ENCODE results near the gene TALDO1. TPM values are rescaled to one million over a fixed set of nuclear protein-coding genes. Genes with fewer than 3 reads are reported as not detected.

The TALDO1 gene
- total RNA-seq, 6 experiments from 2014 or later, result 102 to 184 (median 150) TPM

- peak in 2 of 3 donors; percentile 90 to 91 for DNase-seq
- Histone ChIP-seq H3K27me3 (no peaks in the 10 kb centered on the region), H3K27ac (peak overlapping the region; percentile 70 to 88 (median 85)), H3K4me3 (peak overlapping the region; percentile 63 to 73 (median 73)), H3K9me3 (no peaks in the 10 kb centered on the region), H3K4me1 (peaks cover 0 to 30% (median 11%) of the 10 kb centered on the region in 4 donors), H3K36me3 (peaks cover 0 to 5% (median 0%) of the 10 kb centered on the region in 4 donors)
- TF ChIP-seq CTCF (IDR thresholded peaks at IDR 0.05) (no peak), POLR2A (IDR thresholded peaks at IDR 0.05) (no peak)
- peak; percentile 44 to 66 (median 61) for ATAC-seq
- intact Hi-C loops (cut with DNase I), result no loop called here
- WGBS (ENCODE audit: insufficient coverage, low coverage, low lambda C conversion rate, missing lambda C conversion rate), result 16% methylated on average over 5 of the region's 18 CpGs
Measured at GRCh38 chr11:796565-797295, 49.5 kb downstream of the TALDO1 start.

DNA sequence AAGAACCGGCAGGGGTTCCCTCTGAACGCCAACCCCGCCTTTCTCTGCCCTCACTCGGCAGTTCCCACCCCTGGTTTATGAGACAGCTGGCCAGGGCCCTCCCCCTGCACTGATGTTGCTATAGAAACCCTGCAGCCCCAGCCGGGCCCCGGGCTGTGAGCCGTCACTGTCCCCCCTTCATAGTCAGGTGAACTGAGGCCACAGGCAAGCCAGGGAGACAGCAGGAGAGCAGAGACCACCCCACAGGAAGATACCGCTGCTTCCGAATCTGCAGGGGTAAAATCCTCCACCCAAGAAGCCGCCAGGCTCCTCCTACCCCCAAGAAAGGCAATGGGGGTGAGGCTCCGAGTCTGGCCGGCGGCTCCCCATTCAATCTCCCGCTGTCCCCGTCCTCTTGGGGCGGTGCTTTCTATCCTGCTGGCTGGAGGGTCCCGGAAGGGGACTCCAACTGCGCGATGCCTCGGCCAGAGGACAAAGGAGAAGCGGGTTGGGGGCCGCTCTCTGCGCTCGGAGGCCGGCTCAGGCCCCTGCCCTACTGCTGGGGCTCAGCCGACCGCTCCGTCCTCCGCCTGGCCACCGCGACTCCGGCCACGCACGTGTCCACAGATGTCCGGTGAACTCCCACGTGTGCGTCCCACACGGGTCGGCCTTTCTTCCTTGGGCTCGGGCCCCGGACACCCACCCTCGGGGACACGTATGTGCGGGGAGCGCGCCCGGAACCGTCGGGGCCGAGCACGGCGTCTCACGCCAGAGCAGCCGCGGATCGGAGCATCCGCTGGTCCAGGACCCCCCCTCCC lies 50.2 kb downstream of the TALDO1 start:
- peak overlapping the region; percentile 70 to 88 (median 85) for H3K27ac ChIP-seq
- WGBS (ENCODE audit: insufficient coverage, low coverage, low lambda C conversion rate, missing lambda C conversion rate), result 0% methylated on average over 23 of the region's 57 CpGs
- H3K4me1 ChIP-seq, result peaks cover 0 to 30% (median 11%) of the 10 kb centered on the region in 4 donors
- TF ChIP-seq POLR2A (IDR thresholded peaks at IDR 0.05), result no peak
- no peak for TF ChIP-seq CTCF (IDR thresholded peaks at IDR 0.05)
- no peaks in the 10 kb centered on the region for H3K9me3 ChIP-seq
- peak; percentile 71 to 76 (median 75) for DNase-seq
- no peaks in the 10 kb centered on the region for H3K27me3 ChIP-seq
- intact Hi-C loops (cut with DNase I), result no loop called here
- peak overlapping the region; percentile 63 to 73 (median 67) for H3K4me3 ChIP-seq
- peaks cover 0 to 5% (median 0%) of the 10 kb centered on the region in 4 donors for H3K36me3 ChIP-seq
- ATAC-seq, result peak; percentile 11 to 28 (median 21)

GRCh38 chr11:798093-798713 lies 50.9 kb downstream of the TALDO1 start, which contains the start of gene SLC25A22:
SLC25A22 (minus strand) TSS chr11:798281; CDS start chr11:795006, 3,275 bp downstream.
- TF ChIP-seq CTCF (IDR thresholded peaks at IDR 0.05), result peak; percentile 78 to 96 (median 90)
- TF ChIP-seq POLR2A (IDR thresholded peaks at IDR 0.05), result no peak
- DNase-seq (peak; percentile 83 to 87 (median 83)), ATAC-seq (peak; percentile 53 to 69 (median 68))
- H3K4me3 ChIP-seq, result peak within 1 kb of the TSS; percentile 63 to 73 (median 67)
- peak within 1 kb of the TSS; percentile 70 to 88 (median 85) for H3K27ac ChIP-seq
- 5% methylated on average over 14 of the region's 69 CpGs for whole genome bisulfite sequencing (ENCODE audit: insufficient coverage, low coverage, low lambda C conversion rate, missing lambda C conversion rate)
- H3K27me3 ChIP-seq, result no peaks in the 10 kb centered on the region
- H3K9me3 ChIP-seq, result no peaks in the 10 kb centered on the region
- intact Hi-C loops (cut with DNase I), result no loop called here
- peaks cover 0 to 2% (median 0%) of the 10 kb centered on the region in 4 donors for H3K36me3 ChIP-seq
- H3K4me1 ChIP-seq, result peaks cover 0 to 30% (median 11%) of the 10 kb centered on the region in 4 donors

GRCh38 chr11:799641-800316 lies 52.5 kb downstream of the TALDO1 start:
- WGBS (ENCODE audit: insufficient coverage, low coverage, low lambda C conversion rate, missing lambda C conversion rate), result no CpG with 5 or more reads among the region's 32 CpGs
- H3K36me3 ChIP-seq, result no peaks in the 10 kb centered on the region
- no peak overlapping the region for H3K4me3 ChIP-seq
- H3K4me1 ChIP-seq, result peaks cover 0 to 35% (median 15%) of the 10 kb centered on the region in 4 donors
- intact Hi-C loops (cut with DNase I), result no loop called here
- H3K27me3 ChIP-seq, result no peaks in the 10 kb centered on the region
- no peak overlapping the region for H3K27ac ChIP-seq
- ATAC-seq, result no peak
- TF ChIP-seq CTCF (IDR thresholded peaks at IDR 0.05), result no peak
- no peak for TF ChIP-seq POLR2A (IDR thresholded peaks at IDR 0.05)
- DNase-seq, result peak in 1 of 3 donors; percentile 55
- H3K9me3 ChIP-seq, result no peaks in the 10 kb centered on the region
